Activated B cell treated with CpG ODN at 0.5 μM for 24 hours (primary cell): Measurements from ENCODE around the gene CCNJL. TPM values are rescaled to one million over a fixed set of nuclear protein-coding genes. Genes with fewer than 3 reads are reported as not detected.

Source experiments
- ATAC-seq: fragments of 200-7000 bp; cut with Tn5 transposase; one replicate; pipeline ENCODE4 v1.10.0; 2021; ENCODE audit warnings: low read depth, mild to moderate bottlenecking, moderate library complexity
- CTCF ChIA-PET: fragments of 350-600 bp; sonication (Branson Sonifier 250); formaldehyde crosslinking; loops from one replicate; lab custom pipeline; 2021; ENCODE audit warnings: antibody characterized with exemption; lab: Charles Lee
- POLR2A ChIA-PET: fragments of 350-600 bp; sonication (Branson Sonifier 250); formaldehyde crosslinking; loops from one replicate; lab custom pipeline; 2021; ENCODE audit warnings: antibody characterized with exemption; lab: Charles Lee
- DNase-seq: peaks from one replicate; pipeline ENCODE4 v3.0.0; 2022
- H3K27ac Mint-ChIP-seq: one replicate; pipeline ENCODE4 v1.8.0; 2020; ENCODE audit warnings: mixed read lengths
- H3K27me3 Mint-ChIP-seq: one replicate; pipeline ENCODE4 v1.8.0; 2021; ENCODE audit warnings: mixed read lengths
- H3K36me3 Mint-ChIP-seq: one replicate; pipeline ENCODE4 v1.8.0; 2021; ENCODE audit warnings: low read depth, mixed read lengths
- H3K4me1 Mint-ChIP-seq: one replicate; pipeline ENCODE4 v1.8.0; 2021; ENCODE audit warnings: mixed read lengths
- H3K4me3 Mint-ChIP-seq: one replicate; pipeline ENCODE4 v1.8.0; 2020; ENCODE audit warnings: mild to moderate bottlenecking, mixed read lengths
- H3K9me3 Mint-ChIP-seq: one replicate; pipeline ENCODE4 v1.8.0; 2020; ENCODE audit warnings: mixed read lengths
- CTCF ChIP-seq: fragments of 200-600 bp; IDR thresholded peaks from one replicate; pipeline ENCODE4 v1.8.0; 2022; ENCODE audit warnings: antibody characterized with exemption, mild to moderate bottlenecking
- intact Hi-C: fragments of 100-400 bp; cut with micrococcal nuclease; formaldehyde crosslinking; loops from one replicate; pipeline ENCODE4 v1.15.1; 2024
- total RNA-seq: library from RNA; stranded (reverse); gene quantifications from 2 replicates; pipeline ENCODE4 v1.2.3, GENCODE V29; 2022

CCNJL gene
- total RNA-seq, 1 donor from 2014 or later = 0.09 TPM

GRCh38 chr5:160260881-160261815 lies 51.2 kb downstream of the CCNJL start:
- Mint-ChIP-seq H3K27ac (no peak overlapping the region), H3K9me3 (no peaks in the 10 kb centered on the region), H3K4me3 (no peak overlapping the region), H3K27me3 (peaks cover 26% of the 10 kb centered on the region), H3K4me1 (peaks cover 24% of the 10 kb centered on the region), H3K36me3 (no peaks in the 10 kb centered on the region)
- POLR2A ChIA-PET = interaction anchor here (0.8 to 1.1 kb wide), 2 partner anchors 10 to 40 kb away, joined by 4 to 10 read pairs; no protein-coding TSS in a partner anchor
- ATAC-seq (peak; percentile 68), DNase-seq (no peak)
- intact Hi-C loops = no loop called here
- TF ChIP-seq CTCF = no peak
- CTCF ChIA-PET = no interaction called here

GRCh38 chr5:160260006-160260775 lies 52.2 kb downstream of the CCNJL start:
- Mint-ChIP-seq H3K27me3 (peaks cover 22% of the 10 kb centered on the region), H3K9me3 (no peaks in the 10 kb centered on the region), H3K4me1 (peaks cover 24% of the 10 kb centered on the region), H3K36me3 (no peaks in the 10 kb centered on the region), H3K27ac (no peak overlapping the region), H3K4me3 (no peak overlapping the region)
- POLR2A ChIA-PET = interaction anchor here (0.8 kb wide), 1 partner anchor 39 kb away, joined by 10 read pairs; no protein-coding TSS in a partner anchor
- TF ChIP-seq CTCF = no peak
- ATAC-seq = no peak
- CTCF ChIA-PET = no interaction called here
- intact Hi-C loops = no loop called here
- no peak for DNase-seq

GRCh38 chr5:160259341-160259740 lies 53.0 kb downstream of the CCNJL start:
- Mint-ChIP-seq H3K27me3 (peaks cover 17% of the 10 kb centered on the region), H3K4me1 (peaks cover 24% of the 10 kb centered on the region), H3K27ac (no peak overlapping the region), H3K36me3 (no peaks in the 10 kb centered on the region), H3K4me3 (no peak overlapping the region), H3K9me3 (no peaks in the 10 kb centered on the region)
- intact Hi-C loops = no loop called here
- ChIA-PET POLR2A (no interaction called here), CTCF (no interaction called here)
- TF ChIP-seq CTCF = no peak
- ATAC-seq (no peak), DNase-seq (no peak)

- DNase-seq = no peak
- no peak overlapping the region for H3K4me3 Mint-ChIP-seq
- no peaks in the 10 kb centered on the region for H3K9me3 Mint-ChIP-seq
- CTCF ChIA-PET = no interaction called here
- H3K27me3 Mint-ChIP-seq = peaks cover 6% of the 10 kb centered on the region
- no peak for TF ChIP-seq CTCF
- no peaks in the 10 kb centered on the region for H3K4me1 Mint-ChIP-seq
- POLR2A ChIA-PET = no interaction called here
- no peak overlapping the region for H3K27ac Mint-ChIP-seq
- no peak for ATAC-seq
- H3K36me3 Mint-ChIP-seq = no peaks in the 10 kb centered on the region
- intact Hi-C loops = no loop called here
These were observed 57.7 kb downstream of the CCNJL start for GRCh38 chr5:160254706-160255105.

GRCh38 chr5:160253441-160253840 lies 58.9 kb downstream of the CCNJL start:
- ChIA-PET CTCF (no interaction called here), POLR2A (no interaction called here)
- Mint-ChIP-seq H3K27ac (no peak overlapping the region), H3K9me3 (no peaks in the 10 kb centered on the region), H3K4me1 (no peaks in the 10 kb centered on the region), H3K27me3 (peaks cover 6% of the 10 kb centered on the region), H3K36me3 (no peaks in the 10 kb centered on the region), H3K4me3 (no peak overlapping the region)
- intact Hi-C loops = no loop called here
- ATAC-seq (no peak), DNase-seq (no peak)
- no peak for TF ChIP-seq CTCF
